Thymus (tissue), 11 donors: ENCODE results near the gene CYP4X1. TPM values are rescaled to one million over a fixed set of nuclear protein-coding genes. Genes with fewer than 3 reads are reported as not detected.
"Not testable (repeated sequence)": the region's sequence is repeated elsewhere in the genome, so short reads cannot be mapped to it uniquely, and the experiment has no call there.

Experiments used
- DNase-seq, 9 donors: peaks; one replicate each; pipeline ENCODE4 v3.0.0-alpha.2; 2013; ENCODE audit warnings: low spot score in 9 of 9, low read depth in 6 of 9, missing footprints in 1 of 9
- H3K27ac ChIP-seq, 2 donors: one replicate each; pipeline ENCODE4 v1.5.1; 2013; ENCODE audit warnings: control low read depth in 1 of 2, low read depth in 1 of 2, low read length in 1 of 2, mild to moderate bottlenecking in 1 of 2, moderate library complexity in 1 of 2
- H3K27me3 ChIP-seq, 2 donors: one replicate each; pipeline ENCODE4 v1.5.1; 2013; ENCODE audit warnings: low read length in 1 of 2; ENCODE audit not compliant: control insufficient read depth in 2 of 2, insufficient read depth in 1 of 2
- H3K36me3 ChIP-seq, 2 donors: one replicate each; pipeline ENCODE4 v1.5.1; 2013; ENCODE audit warnings: low read length in 1 of 2, mild to moderate bottlenecking in 1 of 2, moderate library complexity in 1 of 2; ENCODE audit not compliant: control insufficient read depth in 2 of 2, insufficient read depth in 2 of 2
- H3K4me1 ChIP-seq, 2 donors: one replicate each; pipeline ENCODE4 v1.5.1; 2013; ENCODE audit warnings: low read length in 2 of 2; ENCODE audit not compliant: control insufficient read depth in 2 of 2, insufficient read depth in 2 of 2
- H3K4me3 ChIP-seq, 2 donors: one replicate each; pipeline ENCODE4 v1.5.1; 2013; ENCODE audit warnings: low read length in 2 of 2, control low read depth in 1 of 2, mild to moderate bottlenecking in 1 of 2
- H3K9me3 ChIP-seq, 2 donors: one replicate each; pipeline ENCODE4 v1.5.1; 2013; ENCODE audit warnings: low read length in 1 of 2, mild to moderate bottlenecking in 1 of 2; ENCODE audit not compliant: control insufficient read depth in 2 of 2, insufficient read depth in 1 of 2
- WGBS: extraction: QIAGEN DNeasy Blood & Tissue Kit; methylation state at CpG from one replicate; pipeline ENCODE4 v1.1.7; 2013; 5-methylcytosine and 5-hydroxymethylcytosine counted together
- polyA plus RNA-seq: library from polyadenylated mRNA; stranded (reverse); fragments of 200-250 nt; gene quantifications from one replicate; pipeline ENCODE4 v1.2.3, GENCODE V29; 2013
- total RNA-seq: library from RNA; stranded (reverse); fragments of 120-200 nt; gene quantifications from one replicate; pipeline ENCODE4 v1.2.4, GENCODE V29; 2013
- donor health status: healthy.

Gene CYP4X1
- total and polyA plus RNA-seq, 2 donors = 0.38 to 2.1 TPM

GRCh38 chr1:47059376-47059775 lies 35.9 kb downstream of the CYP4X1 start:
- Histone ChIP-seq H3K4me3 (no peak overlapping the region), H3K27me3 (no peaks in the 10 kb centered on the region), H3K36me3 (no peaks in the 10 kb centered on the region), H3K4me1 (no peaks in the 10 kb centered on the region), H3K9me3 (no peaks in the 10 kb centered on the region), H3K27ac (no peak overlapping the region)
- no peak for DNase-seq
- 86% methylated on average over 1 of the region's 1 CpG for WGBS

DNA sequence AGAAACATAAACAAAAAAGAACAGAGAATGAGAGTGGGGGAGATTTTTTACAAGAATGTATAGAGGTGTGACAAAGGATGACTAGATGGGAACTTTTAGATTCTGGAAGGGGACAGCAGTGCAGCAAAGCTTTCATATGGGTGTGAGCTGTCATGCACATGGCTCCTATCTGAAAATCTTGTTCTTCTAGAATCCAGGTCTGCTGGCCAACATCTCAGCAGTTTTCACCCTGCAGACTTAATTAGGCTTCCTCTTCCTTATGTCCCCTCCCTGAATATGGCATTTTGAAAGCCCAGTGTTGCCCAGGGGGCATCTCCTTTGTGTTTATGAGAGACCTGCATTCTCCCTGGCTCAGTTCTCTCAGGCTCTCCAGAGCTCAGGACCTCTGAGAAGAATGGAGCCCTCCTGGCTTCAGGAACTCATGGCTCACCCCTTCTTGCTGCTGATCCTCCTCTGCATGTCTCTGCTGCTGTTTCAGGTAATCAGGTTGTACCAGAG lies 43.7 kb downstream of the CYP4X1 start, which contains the start of gene CYP4Z1:
CYP4Z1 (plus strand) TSS at position 135 of the 498 bp plus-strand sequence; CDS start at position 395, 260 bp downstream.
- H3K36me3 ChIP-seq = no peaks in the 10 kb centered on the region
- no peaks in the 10 kb centered on the region for H3K4me1 ChIP-seq
- no peak for DNase-seq
- H3K27ac ChIP-seq = no peak within 1 kb of the TSS
- no peak within 1 kb of the TSS for H3K4me3 ChIP-seq
- no peaks in the 10 kb centered on the region for H3K27me3 ChIP-seq
- H3K9me3 ChIP-seq = no peaks in the 10 kb centered on the region

- not testable (repeated sequence) for H3K27me3 ChIP-seq, H3K4me1 ChIP-seq, H3K9me3 ChIP-seq, H3K4me3 ChIP-seq, H3K36me3 ChIP-seq, DNase-seq, H3K27ac ChIP-seq
- 87% methylated on average over 4 of the region's 4 CpGs for WGBS
Observed at GRCh38 chr1:47069080-47069479, 45.6 kb downstream of the CYP4X1 start.

DNA sequence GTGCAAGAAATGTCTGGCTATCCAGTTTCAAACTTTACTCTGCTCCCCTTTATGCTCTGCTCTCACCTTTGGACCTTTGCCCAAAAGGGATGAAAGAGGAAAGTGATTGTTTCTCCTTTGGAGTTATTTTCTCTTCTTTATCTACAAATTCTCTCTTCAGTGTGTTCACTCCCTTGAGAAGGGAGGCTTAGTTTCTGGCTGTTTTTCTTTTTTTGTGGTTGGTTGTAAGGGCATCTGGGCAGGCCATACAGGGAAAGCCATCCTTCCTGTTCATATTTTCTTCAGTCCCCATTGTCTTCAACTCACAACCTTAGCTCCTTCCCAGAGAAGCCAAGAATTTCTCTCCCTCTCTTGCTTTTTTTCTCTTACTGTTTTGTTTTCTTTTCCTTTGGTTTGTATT lies 46.0 kb downstream of the CYP4X1 start:
- not testable (repeated sequence) for H3K4me1 ChIP-seq, H3K27ac ChIP-seq, H3K4me3 ChIP-seq, H3K9me3 ChIP-seq, H3K27me3 ChIP-seq, H3K36me3 ChIP-seq, DNase-seq

DNA sequence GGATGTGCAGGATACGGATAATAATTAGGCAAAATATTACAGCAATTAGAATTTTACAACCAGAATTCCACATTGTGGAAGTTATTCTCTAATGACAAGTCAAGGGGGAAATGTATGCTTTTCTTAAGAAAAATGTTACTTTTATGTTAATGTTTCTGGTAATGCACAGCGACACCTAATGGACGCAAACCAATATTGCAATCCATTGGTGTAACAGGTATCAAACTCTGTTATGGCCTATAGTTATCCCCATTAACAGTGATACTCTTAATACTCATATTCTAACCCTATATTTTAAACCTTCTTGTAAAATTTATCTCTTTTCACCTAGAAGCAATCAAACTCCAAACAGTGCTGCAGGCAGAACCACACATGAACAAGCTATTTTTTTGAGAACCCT lies 65.9 kb downstream of the CYP4X1 start:
- H3K9me3 ChIP-seq, H3K27me3 ChIP-seq, H3K4me3 ChIP-seq, H3K27ac ChIP-seq, H3K4me1 ChIP-seq, H3K36me3 ChIP-seq: not testable (repeated sequence)
- peak in 6 of 9 donors; percentile 3 to 20 (median 6) for DNase-seq
- WGBS = 5% methylated on average over 3 of the region's 3 CpGs

DNA sequence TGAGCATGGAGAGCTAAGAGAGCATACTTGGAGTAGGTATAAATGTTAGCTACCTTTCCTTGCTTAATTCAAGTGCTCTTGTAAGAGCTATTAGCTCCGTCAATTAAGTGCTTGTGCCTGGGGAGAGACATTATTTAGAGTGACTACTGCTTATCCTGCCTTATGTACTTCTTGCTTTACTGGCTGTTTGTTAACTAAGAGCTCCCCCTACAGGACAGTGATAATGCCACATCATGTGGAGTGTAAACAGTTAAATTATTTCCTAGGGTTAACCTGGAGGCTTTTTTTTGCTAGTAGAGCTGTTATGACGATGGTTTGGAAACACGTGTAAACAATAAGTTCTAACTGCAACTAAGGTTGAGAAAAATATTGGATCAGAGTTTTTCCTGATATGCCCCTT lies 68.0 kb downstream of the CYP4X1 start:
- H3K27me3 ChIP-seq, H3K4me3 ChIP-seq, H3K36me3 ChIP-seq, H3K9me3 ChIP-seq, H3K27ac ChIP-seq, H3K4me1 ChIP-seq, DNase-seq: not testable (repeated sequence)
- 57% methylated on average over 3 of the region's 3 CpGs for WGBS

Other genes with a start within 250 kb of the CYP4X1 start
- gene CYP4B1, start 224.6 kb upstream of the CYP4X1 start, total RNA-seq = 1.1 TPM
- 26.5 TPM for gene CYP4B1, start 224.6 kb upstream of the CYP4X1 start, polyA plus RNA-seq
- gene CYP4A11, start 82.2 kb upstream of the CYP4X1 start, total RNA-seq = not detected
- gene CYP4A11, start 82.2 kb upstream of the CYP4X1 start, polyA plus RNA-seq = 0.05 TPM
- gene CYP4Z1, start 43.6 kb downstream of the CYP4X1 start, total RNA-seq = 0.42 TPM
- gene CYP4Z1, start 43.6 kb downstream of the CYP4X1 start, polyA plus RNA-seq = 1.7 TPM
- not detected for gene CYP4A22, start 113.8 kb downstream of the CYP4X1 start, total RNA-seq
- 0.02 TPM for gene CYP4A22, start 113.8 kb downstream of the CYP4X1 start, polyA plus RNA-seq
- 1.1 TPM for gene PDZK1IP1, start 166.4 kb downstream of the CYP4X1 start, total RNA-seq
- gene PDZK1IP1, start 166.4 kb downstream of the CYP4X1 start, polyA plus RNA-seq = 16.4 TPM
- 1.5 TPM for gene TAL1, start 208.6 kb downstream of the CYP4X1 start, total RNA-seq
- 2.7 TPM for gene TAL1, start 208.6 kb downstream of the CYP4X1 start, polyA plus RNA-seq